Hepatocyte (in vitro differentiated cells): ENCODE measurements around the gene SCRT2. TPM values are rescaled to one million over a fixed set of nuclear protein-coding genes. Genes with fewer than 3 reads are reported as not detected.

ENCODE experiments used
- DNase-seq: peaks from one replicate; pipeline ENCODE4 v3.0.0-alpha.2; 2016; ENCODE audit warnings: low spot score
- H2AFZ ChIP-seq: fragments of 200-600 bp; sonication (generic); 2 replicates; pipeline ENCODE4 v1.6.0; 2016; ENCODE audit warnings: antibody characterized with exemption, mild to moderate bottlenecking
- H3K27ac ChIP-seq: fragments of 200-600 bp; sonication (generic); 2 replicates; pipeline ENCODE4 v1.5.1; 2016; ENCODE audit warnings: mild to moderate bottlenecking
- H3K27me3 ChIP-seq: fragments of 200-600 bp; sonication (generic); 2 replicates; pipeline ENCODE4 v1.6.1; 2016
- H3K36me3 ChIP-seq: fragments of 200-600 bp; sonication (generic); replicated peaks from 2 replicates; pipeline ENCODE4 v1.5.1; 2016; ENCODE audit warnings: low read depth; ENCODE audit not compliant: insufficient read depth
- H3K4me1 ChIP-seq: fragments of 200-600 bp; sonication (generic); 2 replicates; pipeline ENCODE4 v1.5.1; 2016; ENCODE audit warnings: mild to moderate bottlenecking, moderate library complexity; ENCODE audit not compliant: insufficient read depth
- H3K4me2 ChIP-seq: fragments of 200-600 bp; sonication (generic); 2 replicates; pipeline ENCODE4 v1.6.0; 2016
- H3K4me3 ChIP-seq: fragments of 200-600 bp; sonication (generic); 2 replicates; pipeline ENCODE4 v1.5.1; 2016; ENCODE audit warnings: mild to moderate bottlenecking
- H3K79me2 ChIP-seq: fragments of 200-600 bp; sonication (generic); 2 replicates; pipeline ENCODE4 v1.6.0; 2017; ENCODE audit warnings: mild to moderate bottlenecking
- H3K9me2 ChIP-seq: fragments of 200-600 bp; sonication (generic); replicated peaks from 2 replicates; pipeline ENCODE4 v1.6.0; 2017; ENCODE audit warnings: mild to moderate bottlenecking; ENCODE audit not compliant: insufficient read depth
- H3K9me3 ChIP-seq: fragments of 200-600 bp; sonication (generic); 2 replicates; pipeline ENCODE4 v1.5.1; 2016; ENCODE audit warnings: low read depth, mild to moderate bottlenecking
- H4K20me1 ChIP-seq: fragments of 200-600 bp; sonication (generic); 2 replicates; pipeline ENCODE4 v1.6.0; 2016; ENCODE audit warnings: mild to moderate bottlenecking; ENCODE audit not compliant: insufficient read depth, poor library complexity, severe bottlenecking
- EZH2 ChIP-seq: fragments of 200-600 bp; sonication (generic); IDR thresholded peaks from 2 replicates; pipeline ENCODE4 v1.6.1; 2016; ENCODE audit warnings: antibody characterized with exemption, mild to moderate bottlenecking, borderline replicate concordance
- EZH2phosphoT487 ChIP-seq: fragments of 200-600 bp; sonication (generic); IDR thresholded peaks from one replicate; pipeline ENCODE4 v1.6.1; 2018; ENCODE audit warnings: antibody characterized with exemption, mild to moderate bottlenecking, low read depth, moderate library complexity; ENCODE audit not compliant: unreplicated experiment, severe bottlenecking
- WGBS: methylation state at CpG from one replicate; pipeline ENCODE4 v1.1.6; 2016; ENCODE audit warnings: low lambda C conversion rate; ENCODE audit errors: missing lambda C conversion rate; 5-methylcytosine and 5-hydroxymethylcytosine counted together
- polyA plus RNA-seq: library from polyadenylated mRNA; unstranded; fragments of >200 nt; fragmentation: Nextera tagmentation; extraction: Ambion mirVana; gene quantifications from 2 replicates; pipeline ENCODE4 v1.2.1, GENCODE V29; 2016
- total RNA-seq: library from RNA; depleted of rRNA; stranded (reverse); fragments of >200 nt; gene quantifications from 2 replicates; pipeline ENCODE4 v1.2.3, GENCODE V29; 2014
- TF ChIP-seq, protein P1 (sequence below): fragments of 200-600 bp; sonication (generic); IDR thresholded peaks from 2 replicates; pipeline ENCODE4 v1.5.1; 2016; ENCODE audit warnings: antibody characterized with exemption, mild to moderate bottlenecking; ENCODE audit not compliant: poor library complexity

The SCRT2 gene
- total and polyA plus RNA-seq, 2 experiments from 2014 or later, result not detected

DNA sequence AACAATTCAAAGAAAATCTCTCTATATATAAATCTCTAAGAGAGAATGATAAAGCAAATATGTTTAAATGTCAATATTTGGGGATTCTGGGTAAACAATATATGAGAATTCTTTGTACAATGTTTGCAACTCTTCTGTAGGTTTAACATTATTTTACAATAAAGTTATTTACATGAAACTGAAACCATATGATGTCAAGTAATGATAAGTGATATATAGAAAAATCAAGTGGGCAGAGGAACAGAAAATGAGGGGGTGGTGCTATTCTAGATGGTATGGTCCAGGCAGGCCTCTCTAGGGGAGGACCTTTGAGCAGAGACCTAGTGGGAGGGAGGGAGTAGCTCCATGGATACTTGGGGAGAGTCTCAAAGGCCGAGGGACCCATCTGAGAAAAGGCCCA is 16.4 kb upstream of the SCRT2 start:
- Histone ChIP-seq H3K9me3 (no peaks in the 10 kb centered on the region), H3K4me3 (no peak overlapping the region), H3K79me2 (no peaks in the 10 kb centered on the region), H3K4me2 (no peak overlapping the region), H2AFZ (no peak overlapping the region), H3K36me3 (no peaks in the 10 kb centered on the region), H3K27me3 (peaks cover 20% of the 10 kb centered on the region), H3K9me2 (no peaks in the 10 kb centered on the region), H3K4me1 (no peaks in the 10 kb centered on the region), H4K20me1 (no peaks in the 10 kb centered on the region), H3K27ac (no peak overlapping the region)
- TF ChIP-seq, protein P1, sequence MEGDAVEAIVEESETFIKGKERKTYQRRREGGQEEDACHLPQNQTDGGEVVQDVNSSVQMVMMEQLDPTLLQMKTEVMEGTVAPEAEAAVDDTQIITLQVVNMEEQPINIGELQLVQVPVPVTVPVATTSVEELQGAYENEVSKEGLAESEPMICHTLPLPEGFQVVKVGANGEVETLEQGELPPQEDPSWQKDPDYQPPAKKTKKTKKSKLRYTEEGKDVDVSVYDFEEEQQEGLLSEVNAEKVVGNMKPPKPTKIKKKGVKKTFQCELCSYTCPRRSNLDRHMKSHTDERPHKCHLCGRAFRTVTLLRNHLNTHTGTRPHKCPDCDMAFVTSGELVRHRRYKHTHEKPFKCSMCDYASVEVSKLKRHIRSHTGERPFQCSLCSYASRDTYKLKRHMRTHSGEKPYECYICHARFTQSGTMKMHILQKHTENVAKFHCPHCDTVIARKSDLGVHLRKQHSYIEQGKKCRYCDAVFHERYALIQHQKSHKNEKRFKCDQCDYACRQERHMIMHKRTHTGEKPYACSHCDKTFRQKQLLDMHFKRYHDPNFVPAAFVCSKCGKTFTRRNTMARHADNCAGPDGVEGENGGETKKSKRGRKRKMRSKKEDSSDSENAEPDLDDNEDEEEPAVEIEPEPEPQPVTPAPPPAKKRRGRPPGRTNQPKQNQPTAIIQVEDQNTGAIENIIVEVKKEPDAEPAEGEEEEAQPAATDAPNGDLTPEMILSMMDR, result no peak
- TF ChIP-seq EZH2phosphoT487, result no peak
- TF ChIP-seq EZH2, result no peak
- 88% methylated on average over 1 of the region's 1 CpG for WGBS
- no peak for DNase-seq

DNA sequence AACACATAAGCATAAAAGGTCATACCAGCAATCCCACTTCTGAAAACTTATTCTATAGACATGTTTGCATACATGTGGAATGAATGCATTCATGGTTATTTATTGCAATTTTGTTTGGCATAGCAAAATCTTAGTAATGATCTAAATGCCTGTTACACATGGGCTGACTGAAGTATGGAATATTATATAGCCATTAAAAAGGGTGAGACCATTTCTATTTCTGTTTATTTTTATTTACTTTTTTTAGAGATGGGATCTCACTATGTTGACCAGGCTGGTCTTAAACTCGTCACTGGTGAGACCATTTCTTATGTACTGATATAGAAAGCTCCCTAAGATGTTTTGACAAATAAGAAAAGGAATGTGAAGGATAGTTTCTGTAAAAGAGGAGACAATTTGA is 14.3 kb upstream of the SCRT2 start:
- no peak overlapping the region for H3K27ac ChIP-seq
- TF ChIP-seq, protein P1, result no peak
- TF ChIP-seq EZH2 (no peak), EZH2phosphoT487 (no peak)
- H3K79me2 ChIP-seq, result no peaks in the 10 kb centered on the region
- H3K4me2 ChIP-seq, result no peak overlapping the region
- no peaks in the 10 kb centered on the region for H3K36me3 ChIP-seq
- H3K27me3 ChIP-seq, result peaks cover 27% of the 10 kb centered on the region
- no peak overlapping the region for H3K4me3 ChIP-seq
- no peaks in the 10 kb centered on the region for H3K9me2 ChIP-seq
- H3K9me3 ChIP-seq, result no peaks in the 10 kb centered on the region
- no peak overlapping the region for H2AFZ ChIP-seq
- WGBS, result 64% methylated on average over 1 of the region's 1 CpG
- no peaks in the 10 kb centered on the region for H4K20me1 ChIP-seq
- DNase-seq, result no peak
- no peaks in the 10 kb centered on the region for H3K4me1 ChIP-seq

DNA sequence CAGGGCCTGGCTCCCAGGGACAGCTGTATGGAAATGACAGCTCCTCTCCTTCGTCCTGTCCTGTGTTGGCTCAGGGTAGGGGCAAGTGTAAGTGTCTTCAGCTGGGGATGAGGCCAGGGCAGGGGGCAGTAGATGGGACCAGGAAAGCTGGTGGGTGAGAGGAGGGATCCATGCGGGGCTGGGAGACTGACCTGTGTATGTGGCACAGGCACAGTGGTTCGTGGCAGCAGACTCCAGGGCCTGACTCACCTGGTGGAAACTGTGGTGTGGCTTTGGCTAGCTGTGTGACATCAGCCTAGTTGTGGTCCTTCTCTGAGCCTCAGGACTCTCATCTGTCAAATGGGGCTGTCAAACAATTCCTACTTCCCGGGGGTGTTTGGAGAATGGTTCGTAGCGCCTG is 13.7 kb upstream of the SCRT2 start:
- Histone ChIP-seq H3K9me2 (no peaks in the 10 kb centered on the region), H3K36me3 (no peaks in the 10 kb centered on the region), H3K4me2 (no peak overlapping the region), H4K20me1 (no peaks in the 10 kb centered on the region), H3K4me3 (no peak overlapping the region), H3K27me3 (peaks cover 27% of the 10 kb centered on the region), H3K9me3 (no peaks in the 10 kb centered on the region), H3K4me1 (no peaks in the 10 kb centered on the region), H3K27ac (no peak overlapping the region), H3K79me2 (no peaks in the 10 kb centered on the region), H2AFZ (no peak overlapping the region)
- TF ChIP-seq, protein P1, result no peak
- TF ChIP-seq EZH2phosphoT487, result no peak
- no peak for TF ChIP-seq EZH2
- no peak for DNase-seq
- 85% methylated on average over 6 of the region's 6 CpGs for WGBS

DNA sequence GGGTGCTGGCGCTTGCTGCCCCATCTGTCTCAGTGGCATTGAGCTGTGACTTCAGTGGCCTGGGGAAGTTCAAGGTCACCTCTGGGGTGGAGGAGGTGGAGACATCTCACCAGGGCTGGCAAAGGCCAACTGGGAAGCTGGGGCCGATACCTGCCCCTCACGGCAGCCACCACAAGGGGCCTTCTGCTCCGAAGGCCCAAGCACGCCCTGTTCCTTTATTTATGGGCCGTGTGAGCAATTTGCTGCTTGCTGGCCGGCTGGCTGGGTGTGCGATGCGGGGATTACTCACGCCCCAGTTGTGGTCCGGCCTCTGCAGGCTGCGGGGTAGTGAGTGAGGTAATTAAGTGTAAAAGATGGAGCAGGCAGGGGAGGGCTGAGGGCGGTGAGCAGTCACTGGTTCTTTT is 13.2 kb upstream of the SCRT2 start:
- Histone ChIP-seq H3K9me3 (no peaks in the 10 kb centered on the region), H2AFZ (no peak overlapping the region), H3K27ac (no peak overlapping the region), H3K79me2 (no peaks in the 10 kb centered on the region), H3K4me3 (no peak overlapping the region), H3K4me1 (no peaks in the 10 kb centered on the region), H3K36me3 (no peaks in the 10 kb centered on the region), H4K20me1 (no peaks in the 10 kb centered on the region), H3K4me2 (no peak overlapping the region), H3K9me2 (no peaks in the 10 kb centered on the region), H3K27me3 (peaks cover 27% of the 10 kb centered on the region)
- 19% methylated on average over 12 of the region's 13 CpGs for WGBS
- peak; percentile 14 for DNase-seq
- TF ChIP-seq, protein P1, result no peak
- TF ChIP-seq EZH2 (no peak), EZH2phosphoT487 (no peak)
